Activated naive CD4-positive, alpha-beta T cell (primary cell): ENCODE measurements around the gene C11orf98.
A peak's percentile ranks its signal among the peaks of the same experiment; 100 is the strongest.
"Not testable (repeated sequence)": the region's sequence is repeated elsewhere in the genome, so short reads cannot be mapped to it uniquely, and the experiment has no call there.

Source experiments
- DNase-seq, 4 experiments: peaks; one replicate each; lab custom pipeline; 2025; lab: John Stamatoyannopoulos, UW

The C11orf98 gene

GRCh38 chr11:62665075-62665598 is at the start of gene C11orf98, which contains the start of gene CSKMT:
Gene C11orf98 (minus strand): TSS chr11:62665210. CDS start chr11:62665169, 41 bp downstream.
Gene CSKMT (plus strand): TSS chr11:62665312. CDS start chr11:62665880, 568 bp downstream.
- peak; percentile 90 to 93 (median 92) for DNase-seq

DNA sequence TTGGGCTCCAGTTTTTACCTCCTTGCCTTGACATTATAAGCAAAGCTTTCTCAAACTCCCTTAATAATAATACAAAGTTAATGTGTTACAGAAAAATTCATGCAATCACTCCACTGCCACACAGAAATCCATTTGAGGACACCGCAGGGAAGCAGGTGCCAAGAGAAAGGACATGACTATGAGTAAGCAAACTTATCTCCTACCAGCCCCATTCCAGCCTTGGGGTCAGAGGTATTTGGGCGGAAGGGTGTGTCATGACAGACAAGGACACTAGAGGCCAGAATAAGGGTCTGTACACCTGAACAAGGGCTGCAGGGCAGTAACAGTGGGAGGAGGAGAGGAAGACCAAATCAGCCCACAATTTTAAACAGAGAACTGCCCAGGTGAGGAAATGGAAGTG is 48.3 kb upstream of the C11orf98 start:
- DNase-seq: no peak

DNA sequence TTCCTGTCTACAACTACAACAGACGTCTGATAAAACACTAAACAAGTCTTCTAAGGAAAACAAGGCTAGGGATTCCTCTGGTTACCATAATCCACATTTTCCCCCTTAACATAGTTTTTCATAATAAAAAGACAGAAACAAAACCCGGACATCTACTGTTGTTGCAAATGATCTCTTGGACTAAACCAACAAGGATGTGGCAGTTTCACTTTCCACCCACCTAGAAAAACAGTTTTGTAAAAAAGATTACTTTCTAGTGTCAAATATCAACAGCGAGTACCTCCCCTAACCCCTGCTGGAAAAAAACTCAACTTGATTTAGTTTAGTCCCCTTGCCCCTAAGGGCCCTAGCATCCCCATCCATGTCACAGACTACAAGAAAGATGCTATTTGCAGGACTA is 47.9 kb upstream of the C11orf98 start:
- no peak for DNase-seq

GRCh38 chr11:62712276-62712812 is 47.3 kb upstream of the C11orf98 start:
- no peak for DNase-seq

- DNase-seq: peak in 1 of 4 experiments; percentile 37
Measured at GRCh38 chr11:62710001-62710345, 45.0 kb upstream of the C11orf98 start.

- DNase-seq: peak; percentile 81 to 93 (median 88)
Measured at GRCh38 chr11:62709247-62710000, 44.4 kb upstream of the C11orf98 start.

DNA sequence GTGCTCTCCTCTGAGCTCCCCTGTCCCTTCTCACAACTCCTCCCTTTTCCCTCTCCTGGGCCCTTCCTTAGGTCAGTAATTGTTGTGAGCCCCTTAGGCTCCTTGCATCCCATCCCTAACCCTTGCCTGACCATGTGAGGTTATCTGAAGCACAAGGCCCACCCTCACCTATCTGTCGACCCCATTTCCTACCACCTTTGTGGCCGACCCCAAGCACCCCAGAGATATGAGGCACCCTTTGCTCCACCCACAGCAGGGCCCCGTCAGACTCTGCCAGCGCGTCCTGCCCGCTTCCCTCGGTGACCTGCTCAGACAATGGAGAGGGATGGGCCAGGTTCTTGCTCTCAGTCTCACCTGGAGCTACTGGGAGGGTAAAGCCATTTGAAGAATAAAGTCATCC is 43.8 kb upstream of the C11orf98 start:
- DNase-seq: peak in 1 of 4 experiments; percentile 48

DNA sequence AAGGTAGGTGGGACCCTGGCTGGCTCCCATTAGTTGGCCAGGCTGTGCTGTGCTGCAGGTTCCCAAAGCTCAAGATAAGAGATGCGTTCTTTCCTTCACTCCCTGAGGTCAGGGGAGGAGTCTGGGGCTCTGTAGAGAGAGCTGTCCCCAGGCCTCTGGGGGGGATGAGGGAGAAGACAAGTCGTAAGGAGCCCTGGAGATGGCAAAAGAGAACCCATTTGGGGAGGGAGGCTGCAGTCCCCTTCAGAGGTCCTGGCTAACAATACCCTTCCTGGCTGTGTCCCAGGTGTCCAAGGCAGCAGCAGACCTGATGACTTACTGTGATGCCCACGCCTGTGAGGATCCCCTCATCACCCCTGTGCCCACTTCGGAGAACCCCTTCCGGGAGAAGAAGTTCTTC is 43.4 kb upstream of the C11orf98 start:
- DNase-seq: no peak

DNA sequence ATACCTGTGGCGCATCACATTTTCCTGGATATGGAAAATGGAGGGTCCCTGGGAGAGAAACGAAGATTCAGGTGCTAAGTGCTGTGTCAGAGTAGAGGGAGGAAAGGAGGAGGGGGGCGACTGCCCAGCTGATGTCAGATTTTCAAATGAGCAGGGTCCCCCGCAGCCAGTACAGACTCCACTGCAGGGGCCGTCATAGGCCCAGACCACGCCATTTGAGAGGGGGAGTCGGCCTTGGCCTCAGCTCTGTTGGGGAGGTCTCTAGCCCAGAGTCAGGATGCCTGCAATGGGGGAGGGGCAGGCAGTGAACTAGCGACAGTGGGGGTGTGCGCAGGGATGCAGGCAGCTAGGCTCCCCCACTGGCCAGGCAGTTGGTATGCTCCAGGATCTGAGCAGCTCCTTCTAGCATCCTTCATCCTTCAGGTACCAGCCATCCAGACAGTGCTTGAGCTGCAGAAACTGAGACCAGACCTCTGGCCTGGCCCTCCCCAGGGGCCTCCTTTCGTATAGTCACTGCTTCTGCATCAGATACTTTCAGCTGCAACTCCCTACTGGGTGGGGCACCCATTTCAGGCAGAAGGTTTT is 42.4 kb upstream of the C11orf98 start, which contains the start of the genes BSCL2 and GNG3:
TSS of gene BSCL2 (minus strand) at position 148 of the 585 bp plus-strand sequence. CDS start 229 bp downstream, outside the sequence.
TSS of gene GNG3 (plus strand) at position 400 of the 585 bp plus-strand sequence. CDS start 620 bp downstream, outside the sequence.
- no peak for DNase-seq

DNA sequence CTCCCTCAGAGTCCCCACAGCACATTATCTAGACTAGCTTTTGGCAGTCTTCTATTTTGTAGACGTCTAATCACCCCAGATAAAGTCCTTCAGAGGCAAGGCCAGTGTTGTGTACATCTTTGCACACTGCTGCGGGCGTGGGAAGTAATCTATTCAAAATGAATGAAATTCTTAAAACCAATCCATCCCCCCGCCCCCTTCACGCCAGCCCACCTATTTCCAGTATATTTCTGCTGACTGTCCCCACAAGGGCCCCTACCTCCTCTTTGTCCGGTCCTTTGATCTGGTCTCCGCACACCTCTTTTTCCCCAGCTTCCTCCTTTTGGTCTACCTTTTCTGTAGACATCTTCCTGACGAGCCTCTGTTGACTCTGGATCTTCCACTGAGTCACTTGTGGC is 41.8 kb upstream of the C11orf98 start:
- DNase-seq: no peak

- DNase-seq: peak; percentile 83 to 95 (median 94)
Measured at GRCh38 chr11:62705880-62706849, 41.2 kb upstream of the C11orf98 start.

DNA sequence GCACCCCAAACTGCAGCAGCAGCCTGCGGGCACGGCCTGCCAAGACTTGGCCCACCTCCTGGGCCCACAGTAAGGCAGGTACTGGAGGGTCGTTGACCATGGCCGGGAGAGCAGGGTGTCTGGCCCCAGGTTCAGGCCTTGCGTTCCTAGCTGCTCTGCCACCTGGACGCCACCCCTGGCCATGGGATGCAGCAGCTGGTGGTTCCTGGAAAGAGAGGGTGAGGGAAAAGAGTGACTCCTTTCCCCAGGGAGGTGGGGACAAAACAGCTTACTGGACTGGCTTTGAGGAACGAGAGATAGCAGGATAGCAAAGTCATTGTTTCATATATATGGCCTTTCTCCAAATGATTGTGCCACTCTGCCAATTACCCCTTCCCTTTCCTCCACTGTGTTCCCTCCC is 40.4 kb upstream of the C11orf98 start:
- DNase-seq: no peak

DNA sequence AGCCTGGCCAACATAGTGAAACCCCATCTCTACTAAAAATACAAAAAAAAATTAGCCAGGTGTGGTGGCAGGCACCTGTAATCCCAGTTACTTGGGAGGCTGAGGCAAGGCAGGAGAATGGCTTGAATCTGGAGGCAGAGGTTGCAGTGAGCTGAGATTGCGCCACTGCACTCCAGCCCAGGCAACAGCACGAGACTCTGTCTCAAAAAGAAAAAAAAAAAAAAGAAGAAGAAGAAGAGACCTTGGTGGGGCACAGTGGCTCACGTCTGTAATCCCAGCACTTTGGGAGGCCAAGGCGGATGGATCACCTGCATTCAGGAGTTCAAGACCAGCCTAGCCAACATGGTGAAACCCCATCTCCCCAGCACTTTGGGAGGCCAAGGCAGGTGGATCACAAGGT is 38.9 kb upstream of the C11orf98 start:
- DNase-seq: not testable (repeated sequence)

- no peak for DNase-seq
Measured at GRCh38 chr11:62702246-62702645, 37.2 kb upstream of the C11orf98 start.

DNA sequence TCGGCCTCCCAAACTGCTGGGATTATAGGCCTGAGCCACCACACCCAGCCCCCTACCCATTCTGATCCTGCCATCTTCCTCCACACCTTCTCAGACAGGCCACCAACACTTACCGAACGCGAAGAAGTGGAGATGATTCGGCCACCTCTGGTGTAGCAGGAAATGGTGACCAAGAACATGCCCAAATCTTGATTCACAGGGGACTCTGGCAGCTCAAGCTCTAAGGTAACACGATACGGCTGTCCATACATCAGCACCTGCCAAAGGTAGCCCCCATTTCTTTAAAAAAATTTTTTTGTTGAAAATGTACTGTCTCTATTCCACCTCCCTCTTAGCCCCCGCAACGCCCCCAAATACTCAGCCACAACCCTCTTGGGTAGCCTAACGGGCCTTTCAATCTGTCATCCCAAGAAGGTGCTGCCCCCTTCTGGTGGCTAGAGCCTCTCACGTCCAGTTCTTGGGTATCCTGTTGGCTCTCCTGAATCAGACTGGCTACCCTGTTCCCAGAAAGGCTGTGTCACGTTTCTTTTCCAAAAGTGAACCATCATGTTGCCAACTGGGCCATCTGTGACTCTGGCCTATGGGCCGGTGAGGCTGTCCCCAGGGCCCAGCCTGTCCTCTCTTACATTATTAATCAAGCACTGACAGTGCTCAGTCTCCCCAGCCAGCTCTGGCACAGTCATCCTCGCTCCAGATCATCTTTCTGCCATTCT is 29.6 kb upstream of the C11orf98 start:
- peak; percentile 15 to 65 (median 51) for DNase-seq

GRCh38 chr11:62693624-62694023 is 28.6 kb upstream of the C11orf98 start:
- not testable (repeated sequence) for DNase-seq

DNA sequence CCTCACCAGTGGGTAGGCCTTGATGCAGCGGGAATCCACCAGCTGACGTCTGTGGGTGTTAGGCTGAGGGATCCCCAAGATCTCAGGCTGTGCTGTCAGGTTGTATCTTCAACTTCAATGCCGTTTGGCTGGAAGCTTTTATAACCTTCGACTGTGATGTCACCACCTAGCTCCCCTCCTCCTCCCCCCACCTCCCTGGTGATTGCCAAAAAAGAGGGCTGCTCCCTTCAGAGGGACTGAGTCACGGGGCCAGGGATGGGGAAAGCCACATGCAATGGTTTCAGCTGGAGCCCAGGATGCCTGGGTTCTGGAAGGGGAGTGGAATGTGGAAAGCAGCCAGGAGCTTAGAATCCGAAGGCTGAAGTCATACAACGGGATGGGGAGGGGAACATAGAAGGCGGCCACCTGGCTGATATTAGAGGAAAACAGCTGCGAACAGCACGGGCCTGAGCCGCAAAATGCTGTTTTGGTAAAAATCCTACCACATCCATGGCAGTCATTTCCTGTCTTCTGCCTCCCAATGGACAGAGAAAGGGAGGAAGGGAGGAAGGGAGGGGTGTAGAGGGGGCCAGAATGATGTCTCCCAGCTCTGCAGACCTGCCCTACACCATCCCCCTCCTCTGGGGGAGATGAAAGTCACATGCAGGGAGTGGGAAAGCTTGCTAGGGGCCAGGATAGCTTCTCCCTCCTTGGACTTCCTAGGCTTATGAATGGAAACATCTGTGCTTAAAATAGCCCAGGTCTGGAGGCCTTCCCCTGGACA is 24.6 kb upstream of the C11orf98 start, which contains the start of gene LRRN4CL:
TSS of gene LRRN4CL (minus strand) at position 110 of the 763 bp plus-strand sequence. CDS start 1,022 bp downstream, outside the sequence.
- no peak for DNase-seq

DNA sequence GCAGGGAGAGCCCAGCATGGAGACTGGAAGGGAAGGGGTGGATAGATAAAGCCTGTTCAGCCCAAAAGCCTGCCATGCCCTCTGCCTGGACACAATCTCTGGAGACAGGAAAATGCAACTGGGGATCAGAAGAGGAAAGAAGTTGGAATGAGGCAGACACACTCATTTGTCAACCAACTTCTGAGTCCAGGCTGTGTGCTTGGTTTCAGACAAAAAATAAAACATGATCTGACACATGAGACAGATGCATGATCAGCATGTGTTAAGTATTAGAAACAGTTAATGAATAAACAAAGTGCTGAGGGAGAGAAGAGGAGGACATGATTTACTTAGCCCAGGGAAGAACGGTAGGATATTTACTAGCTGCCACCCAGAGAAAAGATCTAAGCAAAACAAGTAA is 23.5 kb upstream of the C11orf98 start:
- no peak for DNase-seq

- no peak for DNase-seq
Measured at GRCh38 chr11:62687508-62688396, 22.7 kb upstream of the C11orf98 start.
